ENCODE measurements around the gene TRIOBP. TPM values are rescaled to one million over a fixed set of nuclear protein-coding genes. Genes with fewer than 3 reads are reported as not detected.

Gene TRIOBP
- total and polyA plus RNA-seq, 2 of the 13 experiments (the other 11 are each of a cell fraction or from before 2014, with no cell fraction given) = 6.1 to 15.4 TPM

GRCh38 chr22:37745548-37746365 lies 48.9 kb downstream of the TRIOBP start (continued):
- TF ChIP-seq BRCA1 (CRISPR knock-in tag; IDR thresholded peaks at IDR 0.05) (no peak), DR1 (CRISPR knock-in tag; IDR thresholded peaks at IDR 0.05) (no peak), HMGXB4 (CRISPR knock-in tag; IDR thresholded peaks at IDR 0.05; ENCODE audit: borderline replicate concordance in 1 of 2, low read depth in 1 of 2) (no peak), NONO (IDR thresholded peaks at IDR 0.05) (no peak), NONO (CRISPR knock-in tag; conservative IDR thresholded peaks at IDR 0.05) (no peak), CHD4 (IDR thresholded peaks at IDR 0.05; ENCODE audit: borderline replicate concordance, low read length) (no peak), SKI (IDR thresholded peaks at IDR 0.05; ENCODE audit: partially characterized antibody) (peak; percentile 67), ZSCAN21 (CRISPR knock-in tag; IDR thresholded peaks at IDR 0.05; ENCODE audit: borderline replicate concordance) (peak; percentile 63; the same call in 1 of the 2 replicates), ZNF546 (CRISPR knock-in tag; conservative IDR thresholded peaks at IDR 0.05) (0 out of 2 replicates have a peak, but pooled peaks have one; percentile 52), MLX (CRISPR knock-in tag; IDR thresholded peaks at IDR 0.05) (no peak), HOXD1 (CRISPR knock-in tag; IDR thresholded peaks at IDR 0.05) (no peak), ZNF646 (CRISPR knock-in tag; IDR thresholded peaks at IDR 0.05) (no peak), IKZF4 (CRISPR knock-in tag; IDR thresholded peaks at IDR 0.05; ENCODE audit: borderline replicate concordance, low read depth, not compliant biosample characterization) (no peak), ZNF792 (CRISPR knock-in tag; IDR thresholded peaks at IDR 0.05) (no peak), KDM2A (CRISPR knock-in tag; IDR thresholded peaks at IDR 0.05; ENCODE audit: borderline replicate concordance, low read depth) (peak; percentile 42; the same call in 1 of the 2 replicates), ZNF567 (CRISPR knock-in tag; IDR thresholded peaks at IDR 0.05; ENCODE audit: borderline replicate concordance) (no peak), RXRA (CRISPR knock-in tag; IDR thresholded peaks at IDR 0.05) (no peak), HES4 (CRISPR knock-in tag; IDR thresholded peaks at IDR 0.05; ENCODE audit: borderline replicate concordance) (0 out of 2 replicates have a peak, but pooled peaks have one; percentile 21), KMT2A (CRISPR knock-in tag; IDR thresholded peaks at IDR 0.05) (peak; percentile 24; the same call in 1 of the 2 replicates), ZNF674 (CRISPR knock-in tag; IDR thresholded peaks at IDR 0.05; ENCODE audit: low read depth) (no peak), ZFP36L2 (CRISPR knock-in tag; IDR thresholded peaks at IDR 0.05) (no peak), ZNF263 (CRISPR knock-in tag; IDR thresholded peaks at IDR 0.05) (no peak)
